Lower lobe of right lung (tissue), 2 donors: ENCODE results near the gene ATP4A. TPM values are rescaled to one million over a fixed set of nuclear protein-coding genes. Genes with fewer than 3 reads are reported as not detected.

Source experiments
- ATAC-seq, 2 donors: fragments of 200-7000 bp; cut with Tn5 transposase; one replicate each; pipeline ENCODE4 v1.9.1; 2020 to 2022; ENCODE audit warnings: mild to moderate bottlenecking in 2 of 2, moderate library complexity in 2 of 2
- DNase-seq: peaks from one replicate; pipeline ENCODE4 v3.0.0-alpha.2; 2020
- H3K27ac ChIP-seq: fragments of 200-600 bp; one replicate; pipeline ENCODE4 v1.8.0; 2022
- H3K27me3 ChIP-seq: fragments of 200-600 bp; one replicate; pipeline ENCODE4 v1.8.0; 2022; ENCODE audit warnings: low read depth
- H3K36me3 ChIP-seq: fragments of 200-600 bp; one replicate; pipeline ENCODE4 v1.8.0; 2022; ENCODE audit warnings: mild to moderate bottlenecking
- H3K4me1 ChIP-seq: fragments of 200-600 bp; one replicate; pipeline ENCODE4 v1.8.0; 2022
- H3K4me3 ChIP-seq: fragments of 200-600 bp; one replicate; pipeline ENCODE4 v1.8.0; 2022; ENCODE audit warnings: mild to moderate bottlenecking
- H3K9me3 ChIP-seq: fragments of 200-600 bp; one replicate; pipeline ENCODE4 v1.8.0; 2022
- intact Hi-C: fragments of 100-400 bp; cut with DNase I; formaldehyde crosslinking; loops from one replicate; pipeline ENCODE4 v1.11.0; 2022
- total RNA-seq: library from RNA; stranded (reverse); fragmentation: NEBNext Ultra II Directional; extraction: Animal tissue kit (Norgen Biotek cat#: 25700); gene quantifications from one replicate; pipeline ENCODE4 v1.2.1, GENCODE V29; 2021
- TF ChIP-seq, protein P1 (sequence below): fragments of 200-600 bp; IDR thresholded peaks from one replicate; pipeline ENCODE4 v1.8.0; 2022; ENCODE audit warnings: antibody characterized with exemption, mild to moderate bottlenecking
- donor health status: DM: no; HTN: yes; CAD: no; lungs with severe emphysema.

Gene ATP4A
- total RNA-seq, 1 donor from 2014 or later: not detected

DNA sequence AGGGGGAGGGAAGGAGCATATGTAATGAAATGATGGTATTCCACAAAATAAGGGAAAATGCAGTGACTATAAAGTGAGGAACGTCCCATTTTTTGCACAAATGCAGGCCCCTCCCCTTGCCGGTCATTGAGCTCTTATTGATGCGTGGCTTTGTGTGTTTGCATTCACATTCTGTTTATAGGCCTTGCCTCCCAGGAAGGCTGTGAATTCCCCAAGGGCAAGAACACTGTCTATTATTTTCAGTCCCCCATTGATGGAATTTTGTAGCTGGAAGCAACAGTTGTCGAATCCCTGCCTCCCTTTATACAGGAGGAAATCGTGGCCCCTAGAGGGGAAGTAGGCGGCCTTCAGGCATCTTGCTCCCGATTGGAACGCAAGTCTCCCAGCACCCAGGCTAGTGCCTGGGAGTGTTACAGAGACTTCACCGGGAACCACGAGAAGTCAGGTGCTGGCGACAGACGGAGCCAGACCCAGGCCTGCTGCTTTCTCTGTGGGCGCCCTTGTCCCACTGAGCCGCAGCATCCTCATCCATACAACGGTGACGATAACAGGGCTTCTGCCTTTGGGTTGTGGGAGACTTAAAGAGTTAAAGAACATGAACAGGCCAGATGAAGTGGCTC is 42.2 kb downstream of the ATP4A start:
- intact Hi-C loops: no loop called here
- TF ChIP-seq, protein P1, sequence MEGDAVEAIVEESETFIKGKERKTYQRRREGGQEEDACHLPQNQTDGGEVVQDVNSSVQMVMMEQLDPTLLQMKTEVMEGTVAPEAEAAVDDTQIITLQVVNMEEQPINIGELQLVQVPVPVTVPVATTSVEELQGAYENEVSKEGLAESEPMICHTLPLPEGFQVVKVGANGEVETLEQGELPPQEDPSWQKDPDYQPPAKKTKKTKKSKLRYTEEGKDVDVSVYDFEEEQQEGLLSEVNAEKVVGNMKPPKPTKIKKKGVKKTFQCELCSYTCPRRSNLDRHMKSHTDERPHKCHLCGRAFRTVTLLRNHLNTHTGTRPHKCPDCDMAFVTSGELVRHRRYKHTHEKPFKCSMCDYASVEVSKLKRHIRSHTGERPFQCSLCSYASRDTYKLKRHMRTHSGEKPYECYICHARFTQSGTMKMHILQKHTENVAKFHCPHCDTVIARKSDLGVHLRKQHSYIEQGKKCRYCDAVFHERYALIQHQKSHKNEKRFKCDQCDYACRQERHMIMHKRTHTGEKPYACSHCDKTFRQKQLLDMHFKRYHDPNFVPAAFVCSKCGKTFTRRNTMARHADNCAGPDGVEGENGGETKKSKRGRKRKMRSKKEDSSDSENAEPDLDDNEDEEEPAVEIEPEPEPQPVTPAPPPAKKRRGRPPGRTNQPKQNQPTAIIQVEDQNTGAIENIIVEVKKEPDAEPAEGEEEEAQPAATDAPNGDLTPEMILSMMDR: no peak
- ATAC-seq: no peak

DNA sequence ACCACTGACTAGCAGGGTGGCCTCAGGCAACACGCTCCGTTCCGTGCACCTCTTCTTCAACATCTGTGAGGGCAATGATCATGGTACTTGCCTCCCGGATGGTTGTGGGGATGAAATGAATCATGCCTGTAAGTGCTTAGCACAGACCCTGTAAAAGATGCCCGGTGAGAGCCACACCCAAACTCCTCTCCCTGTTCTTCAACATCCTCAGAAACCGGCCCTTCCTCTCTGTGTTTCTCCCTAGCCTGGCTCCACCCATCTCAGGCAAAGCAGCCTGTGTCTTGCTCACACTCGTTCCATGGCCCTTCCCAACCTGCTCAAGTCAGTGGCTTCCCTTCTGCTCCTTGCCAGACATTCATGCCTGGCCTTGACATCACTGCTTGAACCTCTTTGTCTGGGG is 44.2 kb downstream of the ATP4A start:
- DNase-seq: no peak
- no peaks in the 10 kb centered on the region for H3K36me3 ChIP-seq
- no peaks in the 10 kb centered on the region for H3K9me3 ChIP-seq
- no peak overlapping the region for H3K4me3 ChIP-seq
- H3K4me1 ChIP-seq: no peaks in the 10 kb centered on the region
- intact Hi-C loops: no loop called here
- TF ChIP-seq, protein P1: no peak
- ATAC-seq: no peak
- H3K27me3 ChIP-seq: peaks cover 2% of the 10 kb centered on the region
- no peak overlapping the region for H3K27ac ChIP-seq

More for the DNA sequence above, 42.2 kb downstream of the ATP4A start:
- Histone ChIP-seq H3K4me3 (no peak overlapping the region), H3K4me1 (no peaks in the 10 kb centered on the region), H3K27me3 (peaks cover 9% of the 10 kb centered on the region), H3K27ac (no peak overlapping the region), H3K9me3 (no peaks in the 10 kb centered on the region), H3K36me3 (no peaks in the 10 kb centered on the region)
- DNase-seq: no peak

- ATAC-seq: peak; percentile 49 to 62
- H3K36me3 ChIP-seq: no peaks in the 10 kb centered on the region
- H3K27ac ChIP-seq: no peak overlapping the region
- TF ChIP-seq, protein P1: no peak
- no peaks in the 10 kb centered on the region for H3K9me3 ChIP-seq
- H3K4me3 ChIP-seq: no peak overlapping the region
- no peak for DNase-seq
- H3K4me1 ChIP-seq: no peaks in the 10 kb centered on the region
- intact Hi-C loops: no loop called here
- H3K27me3 ChIP-seq: peaks cover 9% of the 10 kb centered on the region
Observed at GRCh38 chr19:35518313-35518712, 45.1 kb downstream of the ATP4A start.

- no peaks in the 10 kb centered on the region for H3K36me3 ChIP-seq
- no peaks in the 10 kb centered on the region for H3K4me1 ChIP-seq
- no peak for ATAC-seq
- TF ChIP-seq, protein P1: no peak
- H3K27ac ChIP-seq: no peak overlapping the region
- peaks cover 9% of the 10 kb centered on the region for H3K27me3 ChIP-seq
- H3K4me3 ChIP-seq: no peak overlapping the region
- no peaks in the 10 kb centered on the region for H3K9me3 ChIP-seq
- no peak for DNase-seq
- intact Hi-C loops: no loop called here
Observed at GRCh38 chr19:35517342-35517741, 46.1 kb downstream of the ATP4A start.

DNA sequence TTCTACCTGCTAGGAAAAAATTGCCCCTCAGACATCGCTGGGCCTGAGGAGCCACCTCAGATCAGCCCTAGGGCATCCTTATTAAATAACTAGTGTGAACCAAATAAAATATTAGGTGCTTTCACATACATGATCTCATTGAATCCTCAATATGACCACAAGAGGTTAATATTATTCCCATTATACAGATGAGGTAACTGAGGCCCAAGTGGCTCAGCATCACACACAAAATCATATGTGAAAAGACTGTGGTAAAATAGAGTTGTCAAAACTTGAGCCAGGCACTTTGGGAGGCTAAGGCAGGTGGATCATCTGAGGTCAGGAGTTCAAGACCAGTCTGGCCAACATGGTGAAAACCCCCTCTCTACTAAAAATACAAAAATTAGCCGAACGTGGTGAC is 47.1 kb downstream of the ATP4A start:
- H3K4me1 ChIP-seq: no peaks in the 10 kb centered on the region
- no peak for DNase-seq
- no peak for ATAC-seq
- H3K36me3 ChIP-seq: no peaks in the 10 kb centered on the region
- no peak overlapping the region for H3K4me3 ChIP-seq
- H3K27ac ChIP-seq: no peak overlapping the region
- intact Hi-C loops: no loop called here
- TF ChIP-seq, protein P1: no peak
- H3K27me3 ChIP-seq: peaks cover 14% of the 10 kb centered on the region
- H3K9me3 ChIP-seq: no peaks in the 10 kb centered on the region
